K562 (cell line): ENCODE results near the gene RNF40.

Experiments used
- ARNT ChIP-seq, 2 experiments: fragments of 450-650 bp; IDR thresholded peaks; 2 replicates each; pipeline ENCODE4 v1.6.1; 2016; ENCODE audit warnings: mild to moderate bottlenecking in 1 of 2
- BHLHE40 ChIP-seq: IDR thresholded peaks from 2 replicates; pipeline ENCODE4 v1.6.1; 2011; ENCODE audit warnings: low read length, improper control_type of control experiment
- GTF2E2 ChIP-seq: fragments of 200-800 bp; sonication (Bioruptor generic); IDR thresholded peaks from 2 replicates; pipeline ENCODE4 v1.6.1; 2016; ENCODE audit warnings: missing genetic modification characterization, missing compliant biosample characterization
- ZNF354B ChIP-seq: fragments of 250-450 bp; sonication (Bioruptor Pico); IDR thresholded peaks from 2 replicates; pipeline ENCODE4 v1.4.0; 2020
- TF ChIP-seq, protein P1 (sequence below), 3 experiments: IDR thresholded peaks in 2 of 3; conservative IDR thresholded peaks in 1 of 3; 2 replicates each; pipeline ENCODE4 v1.5.1; 2011 to 2012; ENCODE audit warnings: low read length in 3 of 3, mild to moderate bottlenecking in 3 of 3, control low read depth in 2 of 3, improper control_type of control experiment in 1 of 3, inconsistent platforms in 1 of 3, low read depth in 1 of 3, mixed read lengths in 1 of 3, moderate library complexity in 1 of 3; ENCODE audit not compliant: insufficient read depth in 2 of 3
- TF ChIP-seq, protein P2 (sequence below): fragments of 450-650 bp; IDR thresholded peaks from 2 replicates; pipeline ENCODE4 v1.7.0; 2016; ENCODE audit warnings: borderline replicate concordance

DNA sequence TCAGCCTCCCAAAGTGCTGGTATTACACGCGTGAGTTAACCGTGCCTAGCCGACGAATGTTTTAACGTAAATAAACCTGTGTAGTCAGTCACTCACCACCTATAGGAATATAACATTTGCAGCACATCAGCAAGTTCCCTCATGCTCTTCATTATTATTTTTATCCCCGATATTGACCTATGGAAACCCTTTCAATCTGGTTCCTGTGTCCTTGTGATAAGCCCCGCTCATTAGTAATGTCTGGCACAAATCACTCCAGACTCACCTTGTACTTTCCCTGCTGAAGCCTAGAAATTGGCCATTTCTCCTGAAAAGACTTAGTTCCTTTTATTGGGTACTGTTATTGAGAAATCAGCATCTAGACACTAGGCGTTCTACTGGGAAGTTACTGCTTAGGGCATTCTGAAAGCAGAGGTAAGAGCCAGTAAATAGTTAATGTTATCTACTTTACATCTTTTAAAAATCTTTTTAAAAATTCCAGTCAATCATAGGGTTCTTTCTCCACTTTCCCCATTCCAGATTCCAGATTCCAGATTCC, 15.4 kb upstream of the RNF40 start:
- TF ChIP-seq, protein P1, sequence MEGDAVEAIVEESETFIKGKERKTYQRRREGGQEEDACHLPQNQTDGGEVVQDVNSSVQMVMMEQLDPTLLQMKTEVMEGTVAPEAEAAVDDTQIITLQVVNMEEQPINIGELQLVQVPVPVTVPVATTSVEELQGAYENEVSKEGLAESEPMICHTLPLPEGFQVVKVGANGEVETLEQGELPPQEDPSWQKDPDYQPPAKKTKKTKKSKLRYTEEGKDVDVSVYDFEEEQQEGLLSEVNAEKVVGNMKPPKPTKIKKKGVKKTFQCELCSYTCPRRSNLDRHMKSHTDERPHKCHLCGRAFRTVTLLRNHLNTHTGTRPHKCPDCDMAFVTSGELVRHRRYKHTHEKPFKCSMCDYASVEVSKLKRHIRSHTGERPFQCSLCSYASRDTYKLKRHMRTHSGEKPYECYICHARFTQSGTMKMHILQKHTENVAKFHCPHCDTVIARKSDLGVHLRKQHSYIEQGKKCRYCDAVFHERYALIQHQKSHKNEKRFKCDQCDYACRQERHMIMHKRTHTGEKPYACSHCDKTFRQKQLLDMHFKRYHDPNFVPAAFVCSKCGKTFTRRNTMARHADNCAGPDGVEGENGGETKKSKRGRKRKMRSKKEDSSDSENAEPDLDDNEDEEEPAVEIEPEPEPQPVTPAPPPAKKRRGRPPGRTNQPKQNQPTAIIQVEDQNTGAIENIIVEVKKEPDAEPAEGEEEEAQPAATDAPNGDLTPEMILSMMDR (IDR thresholded peaks at IDR 0.05 in 2 of 3, conservative IDR thresholded peaks at IDR 0.05 in 1 of 3; ENCODE audit: insufficient read depth in 2 of 3, low read depth in 1 of 3, low read length in 3 of 3), result no peak
- TF ChIP-seq GTF2E2 (tag) (no peak), ZNF354B (CRISPR knock-in tag) (no peak), BHLHE40 (no peak), ARNT (IDR thresholded peaks at IDR 0.05) (no peak)
- TF ChIP-seq, protein P2, sequence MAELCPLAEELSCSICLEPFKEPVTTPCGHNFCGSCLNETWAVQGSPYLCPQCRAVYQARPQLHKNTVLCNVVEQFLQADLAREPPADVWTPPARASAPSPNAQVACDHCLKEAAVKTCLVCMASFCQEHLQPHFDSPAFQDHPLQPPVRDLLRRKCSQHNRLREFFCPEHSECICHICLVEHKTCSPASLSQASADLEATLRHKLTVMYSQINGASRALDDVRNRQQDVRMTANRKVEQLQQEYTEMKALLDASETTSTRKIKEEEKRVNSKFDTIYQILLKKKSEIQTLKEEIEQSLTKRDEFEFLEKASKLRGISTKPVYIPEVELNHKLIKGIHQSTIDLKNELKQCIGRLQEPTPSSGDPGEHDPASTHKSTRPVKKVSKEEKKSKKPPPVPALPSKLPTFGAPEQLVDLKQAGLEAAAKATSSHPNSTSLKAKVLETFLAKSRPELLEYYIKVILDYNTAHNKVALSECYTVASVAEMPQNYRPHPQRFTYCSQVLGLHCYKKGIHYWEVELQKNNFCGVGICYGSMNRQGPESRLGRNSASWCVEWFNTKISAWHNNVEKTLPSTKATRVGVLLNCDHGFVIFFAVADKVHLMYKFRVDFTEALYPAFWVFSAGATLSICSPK, result no peak
